ENCODE measurements around the gene PTPRE. TPM values are rescaled to one million over a fixed set of nuclear protein-coding genes. Genes with fewer than 3 reads are reported as not detected.

PTPRE gene
- total RNA-seq, 1 experiment from 2014 or later = 12.3 TPM

DNA sequence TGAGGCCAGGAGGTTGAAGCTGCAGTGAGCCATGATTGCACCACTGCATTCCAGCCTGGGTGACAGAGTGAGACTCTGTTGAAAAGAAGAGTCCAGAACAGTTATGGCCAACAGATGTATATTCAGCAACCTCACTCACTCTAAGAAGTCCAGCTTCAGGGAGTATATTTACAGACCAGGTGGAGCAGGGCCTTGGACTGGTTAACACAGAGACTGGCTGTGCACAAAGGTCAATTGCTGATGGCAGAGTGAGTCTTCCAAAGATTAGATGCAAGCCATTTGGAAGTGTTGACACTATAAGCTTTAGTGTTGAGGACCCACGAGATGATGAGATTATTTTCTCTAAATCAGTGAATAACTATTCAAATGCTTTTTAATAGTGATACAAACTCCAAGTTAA, 39.1 kb upstream of the PTPRE start (continued):
- TF ChIP-seq, protein P1, sequence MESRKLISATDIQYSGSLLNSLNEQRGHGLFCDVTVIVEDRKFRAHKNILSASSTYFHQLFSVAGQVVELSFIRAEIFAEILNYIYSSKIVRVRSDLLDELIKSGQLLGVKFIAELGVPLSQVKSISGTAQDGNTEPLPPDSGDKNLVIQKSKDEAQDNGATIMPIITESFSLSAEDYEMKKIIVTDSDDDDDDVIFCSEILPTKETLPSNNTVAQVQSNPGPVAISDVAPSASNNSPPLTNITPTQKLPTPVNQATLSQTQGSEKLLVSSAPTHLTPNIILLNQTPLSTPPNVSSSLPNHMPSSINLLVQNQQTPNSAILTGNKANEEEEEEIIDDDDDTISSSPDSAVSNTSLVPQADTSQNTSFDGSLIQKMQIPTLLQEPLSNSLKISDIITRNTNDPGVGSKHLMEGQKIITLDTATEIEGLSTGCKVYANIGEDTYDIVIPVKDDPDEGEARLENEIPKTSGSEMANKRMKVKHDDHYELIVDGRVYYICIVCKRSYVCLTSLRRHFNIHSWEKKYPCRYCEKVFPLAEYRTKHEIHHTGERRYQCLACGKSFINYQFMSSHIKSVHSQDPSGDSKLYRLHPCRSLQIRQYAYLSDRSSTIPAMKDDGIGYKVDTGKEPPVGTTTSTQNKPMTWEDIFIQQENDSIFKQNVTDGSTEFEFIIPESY (IDR thresholded peaks at IDR 0.05; ENCODE audit: extremely low read depth, insufficient replicate concordance, low read length) = no peak
- TF ChIP-seq SRF (IDR thresholded peaks at IDR 0.05; ENCODE audit: low read depth) (no peak), ZFX (IDR thresholded peaks at IDR 0.05) (no peak), RAD21 (IDR thresholded peaks at IDR 0.05; ENCODE audit: low read depth) (no peak), EZH2 (IDR thresholded peaks at IDR 0.05) (no peak), FOSL1 (IDR thresholded peaks at IDR 0.05; ENCODE audit: low read depth) (no peak), TCF7L2 (IDR thresholded peaks at IDR 0.05; ENCODE audit: borderline replicate concordance, extremely low read depth, insufficient read depth, insufficient read length) (no peak), SP1 (IDR thresholded peaks at IDR 0.05; ENCODE audit: low read depth) (no peak), CBX3 (IDR thresholded peaks at IDR 0.05; ENCODE audit: low read depth) (no peak)
- TF ChIP-seq, protein P2, sequence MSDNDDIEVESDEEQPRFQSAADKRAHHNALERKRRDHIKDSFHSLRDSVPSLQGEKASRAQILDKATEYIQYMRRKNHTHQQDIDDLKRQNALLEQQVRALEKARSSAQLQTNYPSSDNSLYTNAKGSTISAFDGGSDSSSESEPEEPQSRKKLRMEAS (IDR thresholded peaks at IDR 0.05) = no peak

DNA sequence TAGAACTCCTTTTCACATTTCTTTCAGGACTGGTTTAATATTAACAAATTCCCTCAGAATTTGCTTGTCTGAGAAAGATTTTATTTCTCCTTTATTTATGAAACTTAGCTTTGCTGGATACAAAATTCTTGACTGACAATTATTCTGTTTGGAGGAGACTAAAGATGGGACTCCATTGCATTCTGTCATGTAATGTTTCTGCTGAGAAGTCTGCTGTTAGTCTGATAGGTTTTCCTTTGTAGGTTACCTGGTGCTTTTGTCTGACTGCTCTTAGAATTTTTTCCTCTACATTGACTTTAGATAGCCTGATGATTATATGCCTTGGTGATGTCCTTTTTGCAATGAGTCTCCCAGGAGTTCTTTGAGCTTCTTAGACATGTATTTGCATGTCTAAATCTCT, 37.6 kb upstream of the PTPRE start:
- CTCF ChIA-PET = interaction anchor here (1.7 kb wide), 2 partner anchors 142 to 200 kb away, joined by 6 to 9 read pairs; no protein-coding TSS in a partner anchor
- no TSS peak for BruUV-seq (replicated peaks)

More for the DNA sequence above, 37.6 kb upstream of the PTPRE start:
- Histone ChIP-seq H3K9ac (ENCODE audit: low read length) (no peak overlapping the region), H2AFZ (ENCODE audit: low read depth, low read length, poor library complexity, severe bottlenecking) (no peak overlapping the region), H3K27me3 (ENCODE audit: insufficient read depth, low read length) (peaks cover 4% of the 10 kb centered on the region; the same call in 1 of the 2 replicates), H3K79me2 (ENCODE audit: insufficient read depth, low read length) (no peaks in the 10 kb centered on the region), H3K4me2 (ENCODE audit: low read length) (no peak overlapping the region), H3K27ac (ENCODE audit: low read depth, low read length) (no peak overlapping the region), H4K20me1 (ENCODE audit: insufficient read depth) (no peaks in the 10 kb centered on the region), H3K36me3 (ENCODE audit: control insufficient read depth in 1 of 2, insufficient read depth in 2 of 2, low read length in 2 of 2) (no peaks in the 10 kb centered on the region), H3K9me3 (ENCODE audit: control insufficient read depth in 1 of 2, insufficient read depth in 1 of 2, low read depth in 1 of 2, low read length in 2 of 2) (peaks cover 6% of the 10 kb centered on the region in 2 experiments; a peak in 2 of 4 replicates), H3K9me2 (ENCODE audit: insufficient read depth) (no peaks in the 10 kb centered on the region), H3K4me3 (replicated peaks in 1 of 2; ENCODE audit: low read depth in 1 of 2, low read length in 2 of 2) (no peak overlapping the region), H3K4me1 (ENCODE audit: control insufficient read depth in 1 of 2, insufficient read depth in 2 of 2, low read length in 2 of 2) (no peaks in the 10 kb centered on the region)
- intact Hi-C loops (cut with micrococcal nuclease) = no loop called here
- ChIA-PET POLR2A (no interaction called here), RAD21 (ENCODE audit: low non-redundant PET in 1 of 2, low total read pairs in 2 of 2, uncharacterized antibody in 2 of 2, unreplicated experiment in 2 of 2) (no interaction called here)
- DNase-seq (ENCODE audit: low read depth, low spot score) (no peak), ATAC-seq (no peak)
- TF ChIP-seq SRF (IDR thresholded peaks at IDR 0.05; ENCODE audit: low read depth) (no peak), ZNF274 (IDR thresholded peaks at IDR 0.05; ENCODE audit: low read depth, low read length) (no peak), EZH2phosphoT487 (IDR thresholded peaks at IDR 0.05; ENCODE audit: borderline replicate concordance) (no peak)

All from HCT116 (cell line).